IMR-90 (cell line): ENCODE data around the gene PLXNB3.

Source experiments
- FOS ChIP-seq: fragments of 150-350 bp; IDR thresholded peaks from 2 replicates; pipeline ENCODE4 v1.6.1; 2016; ENCODE audit warnings: low read depth, low read length
- POLR2A ChIP-seq: IDR thresholded peaks from 2 replicates; pipeline ENCODE4 v1.6.1; 2012; ENCODE audit warnings: mild to moderate bottlenecking, low read depth, low read length
- TF ChIP-seq, protein P1 (sequence below): conservative IDR thresholded peaks from 2 replicates; pipeline ENCODE4 v1.5.1; 2012; ENCODE audit warnings: mild to moderate bottlenecking, low read depth, low read length, improper control_type of control experiment

DNA sequence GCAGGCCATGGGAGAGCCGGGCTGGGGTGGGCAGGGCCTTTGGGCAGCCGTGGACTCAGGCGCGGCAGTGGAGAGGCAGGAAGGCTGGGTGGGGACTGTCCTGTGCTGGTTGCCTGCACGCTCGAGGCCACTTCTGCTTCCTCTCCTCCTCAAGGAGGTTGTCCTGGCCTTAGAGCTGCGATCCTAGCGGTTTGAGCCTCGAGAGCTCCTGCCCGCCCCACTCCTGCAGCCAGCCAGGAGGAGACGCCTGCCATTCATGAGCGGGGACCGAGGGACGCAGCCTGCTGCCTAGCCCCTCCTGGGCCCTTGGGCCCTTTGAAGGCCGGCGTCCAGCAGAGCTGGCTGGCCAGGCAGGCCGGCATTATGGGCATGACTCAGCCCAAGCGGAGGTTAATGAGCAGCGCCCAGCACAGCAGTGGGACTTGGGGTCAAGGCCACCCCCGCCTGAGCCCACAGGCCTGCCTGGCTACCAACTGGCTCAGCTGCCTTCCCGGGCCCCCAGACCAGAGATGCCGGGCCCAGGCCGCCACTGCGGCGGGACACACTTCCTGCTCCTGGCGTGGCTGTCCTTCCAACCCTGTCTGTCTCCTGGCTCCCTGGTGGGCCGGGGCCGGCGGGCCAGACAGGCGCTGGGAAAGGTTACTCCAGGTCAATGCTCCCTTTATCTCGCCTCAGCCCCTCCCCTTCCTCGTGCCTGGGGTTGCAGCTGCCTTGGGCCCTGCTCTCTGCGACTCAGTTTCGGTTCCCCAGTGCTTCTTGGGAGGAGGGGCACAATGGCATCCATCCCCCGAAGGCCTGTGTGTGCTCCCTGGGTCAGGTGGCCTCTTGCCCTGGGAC lies 37.5 kb upstream of the PLXNB3 start:
- TF ChIP-seq, protein P1, sequence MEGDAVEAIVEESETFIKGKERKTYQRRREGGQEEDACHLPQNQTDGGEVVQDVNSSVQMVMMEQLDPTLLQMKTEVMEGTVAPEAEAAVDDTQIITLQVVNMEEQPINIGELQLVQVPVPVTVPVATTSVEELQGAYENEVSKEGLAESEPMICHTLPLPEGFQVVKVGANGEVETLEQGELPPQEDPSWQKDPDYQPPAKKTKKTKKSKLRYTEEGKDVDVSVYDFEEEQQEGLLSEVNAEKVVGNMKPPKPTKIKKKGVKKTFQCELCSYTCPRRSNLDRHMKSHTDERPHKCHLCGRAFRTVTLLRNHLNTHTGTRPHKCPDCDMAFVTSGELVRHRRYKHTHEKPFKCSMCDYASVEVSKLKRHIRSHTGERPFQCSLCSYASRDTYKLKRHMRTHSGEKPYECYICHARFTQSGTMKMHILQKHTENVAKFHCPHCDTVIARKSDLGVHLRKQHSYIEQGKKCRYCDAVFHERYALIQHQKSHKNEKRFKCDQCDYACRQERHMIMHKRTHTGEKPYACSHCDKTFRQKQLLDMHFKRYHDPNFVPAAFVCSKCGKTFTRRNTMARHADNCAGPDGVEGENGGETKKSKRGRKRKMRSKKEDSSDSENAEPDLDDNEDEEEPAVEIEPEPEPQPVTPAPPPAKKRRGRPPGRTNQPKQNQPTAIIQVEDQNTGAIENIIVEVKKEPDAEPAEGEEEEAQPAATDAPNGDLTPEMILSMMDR, result no peak
- TF ChIP-seq POLR2A, result no peak
- TF ChIP-seq FOS, result no peak
